CD4-positive, alpha-beta T cell treated with Interferon gamma for 1 hour (primary cell): ENCODE measurements around the gene PMVK.
"Not testable (repeated sequence)": the region's sequence is repeated elsewhere in the genome, so short reads cannot be mapped to it uniquely, and the experiment has no call there.

ENCODE experiments used
- DNase-seq: peaks from one replicate; pipeline ENCODE4 v3.0.0-alpha.2; 2020

Gene PMVK

GRCh38 chr1:154911691-154912550 lies 24.6 kb downstream of the PMVK start:
- no peak for DNase-seq

GRCh38 chr1:154910851-154911250 lies 25.7 kb downstream of the PMVK start:
- DNase-seq: no peak

GRCh38 chr1:154908937-154909336 lies 27.6 kb downstream of the PMVK start:
- DNase-seq: no peak

DNA sequence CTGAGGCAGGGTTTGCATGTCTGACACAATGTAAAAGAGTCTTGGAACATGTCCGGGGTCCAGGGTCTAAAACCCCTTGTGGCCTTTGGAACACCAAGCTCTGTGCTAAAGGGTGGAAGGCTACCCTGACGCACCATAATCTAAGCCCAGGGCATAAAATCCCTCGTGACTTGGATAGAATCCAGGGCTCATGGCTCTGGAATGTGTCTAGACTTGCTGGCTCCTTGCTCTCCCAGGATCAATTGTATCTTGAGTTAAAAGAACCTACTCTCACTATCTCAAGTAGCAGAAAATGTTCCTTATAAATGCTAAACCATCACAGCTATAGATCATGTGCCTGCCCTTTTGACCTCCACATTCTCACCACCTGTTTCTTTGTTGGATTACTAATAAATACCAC lies 28.4 kb downstream of the PMVK start:
- DNase-seq: not testable (repeated sequence)

- DNase-seq: no peak
Observed at GRCh38 chr1:154906621-154907081, 29.9 kb downstream of the PMVK start.

GRCh38 chr1:154902938-154903566 lies 33.5 kb downstream of the PMVK start:
- no peak for DNase-seq

- DNase-seq: no peak
Observed at GRCh38 chr1:154901591-154901990, 34.9 kb downstream of the PMVK start.

GRCh38 chr1:154899041-154899440 lies 37.5 kb downstream of the PMVK start:
- DNase-seq: no peak

- no peak for DNase-seq
Observed at GRCh38 chr1:154896771-154897286, 39.7 kb downstream of the PMVK start.

- no peak for DNase-seq
Observed at GRCh38 chr1:154895798-154896197, 40.7 kb downstream of the PMVK start.

DNA sequence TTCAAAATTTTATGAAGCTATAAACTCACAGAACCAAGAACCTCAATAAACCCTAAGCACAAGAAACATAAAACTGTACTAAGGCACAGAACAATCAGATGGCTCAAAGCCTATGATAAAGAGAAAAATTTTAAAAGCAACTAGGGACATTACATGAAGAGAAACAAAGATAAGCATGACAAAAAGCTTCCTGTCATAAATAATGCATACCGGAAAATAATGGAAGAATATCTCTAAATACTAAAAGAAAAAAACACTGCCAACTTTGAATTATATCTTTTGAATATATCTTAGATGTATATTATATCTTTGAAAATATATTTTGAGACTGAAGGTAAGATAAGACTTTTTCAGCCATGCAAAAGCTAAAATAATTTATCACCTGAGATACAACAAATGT lies 45.1 kb downstream of the PMVK start:
- no peak for DNase-seq

GRCh38 chr1:154888757-154889156 lies 47.8 kb downstream of the PMVK start:
- DNase-seq: no peak

DNA sequence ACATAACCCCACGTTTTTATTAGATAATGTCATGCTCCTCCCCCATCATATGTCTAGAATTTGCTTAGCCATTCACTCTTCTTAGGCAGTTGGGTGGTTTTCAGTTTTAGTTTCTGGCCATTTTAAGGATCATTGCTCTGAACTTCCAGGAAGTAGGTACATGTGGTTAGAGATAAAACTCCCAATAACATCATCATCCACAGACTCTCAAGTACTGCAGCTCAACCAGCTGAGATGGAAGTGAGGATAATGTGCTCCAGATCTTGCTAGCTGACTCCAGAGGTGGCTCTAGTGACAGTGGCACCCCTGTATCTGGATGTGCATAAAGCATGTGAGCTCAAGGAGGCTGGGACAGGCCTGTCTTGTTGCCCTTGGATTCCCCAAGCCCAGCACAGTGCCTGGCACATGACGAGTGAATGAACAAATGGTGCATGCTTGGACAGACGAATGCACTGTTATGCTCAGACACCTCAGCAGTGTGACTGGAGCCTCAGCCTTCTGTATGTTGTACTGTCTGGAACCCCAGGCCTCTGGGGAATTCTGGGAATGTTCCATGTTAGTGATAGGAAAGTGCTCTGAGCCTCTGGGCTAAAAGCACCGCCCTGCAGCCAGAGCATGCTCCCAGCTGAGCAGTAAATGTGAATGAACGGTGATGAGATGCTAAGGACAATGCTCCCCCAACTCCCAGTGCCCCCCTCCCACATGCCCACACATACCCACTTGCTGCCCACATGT lies 50.1 kb downstream of the PMVK start:
- DNase-seq: no peak

DNA sequence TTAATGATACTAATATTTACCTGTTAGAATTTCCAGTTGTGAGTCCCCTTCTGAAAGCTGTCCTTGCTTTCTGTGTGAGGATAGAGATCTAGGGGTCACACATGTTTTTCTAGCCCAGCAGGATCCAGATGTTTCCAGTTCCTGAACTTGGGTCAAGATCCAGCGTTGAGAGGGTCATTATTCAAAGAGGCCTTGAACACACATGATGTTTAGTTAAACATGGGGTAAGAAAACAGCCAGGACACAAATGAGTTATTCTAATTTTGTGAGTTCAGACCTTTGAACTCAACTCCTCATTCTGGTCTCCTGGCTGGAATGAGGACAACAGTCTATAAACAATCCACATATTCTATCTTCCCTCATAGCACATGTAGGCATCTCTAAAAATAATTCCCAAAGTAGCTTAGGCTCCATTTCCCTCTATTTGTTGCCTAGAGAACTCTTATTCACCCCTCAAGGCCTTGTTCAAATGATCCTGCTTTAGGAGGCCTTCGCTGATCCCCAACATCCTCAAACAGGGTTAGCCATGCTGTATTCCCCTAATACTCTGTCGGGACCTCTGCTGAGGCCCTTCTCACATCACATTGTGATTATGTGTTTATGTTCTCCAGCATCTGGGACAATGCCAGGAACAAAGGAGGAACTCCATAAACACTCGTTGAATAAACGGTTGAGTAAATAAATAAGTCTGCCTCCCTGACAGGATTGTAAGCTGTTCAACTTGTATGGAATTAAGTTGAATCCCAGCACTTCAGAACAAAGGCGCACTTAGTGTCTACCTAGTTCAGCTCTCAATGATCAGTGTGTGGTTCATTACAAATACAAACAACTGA lies 51.4 kb downstream of the PMVK start:
- no peak for DNase-seq

DNA sequence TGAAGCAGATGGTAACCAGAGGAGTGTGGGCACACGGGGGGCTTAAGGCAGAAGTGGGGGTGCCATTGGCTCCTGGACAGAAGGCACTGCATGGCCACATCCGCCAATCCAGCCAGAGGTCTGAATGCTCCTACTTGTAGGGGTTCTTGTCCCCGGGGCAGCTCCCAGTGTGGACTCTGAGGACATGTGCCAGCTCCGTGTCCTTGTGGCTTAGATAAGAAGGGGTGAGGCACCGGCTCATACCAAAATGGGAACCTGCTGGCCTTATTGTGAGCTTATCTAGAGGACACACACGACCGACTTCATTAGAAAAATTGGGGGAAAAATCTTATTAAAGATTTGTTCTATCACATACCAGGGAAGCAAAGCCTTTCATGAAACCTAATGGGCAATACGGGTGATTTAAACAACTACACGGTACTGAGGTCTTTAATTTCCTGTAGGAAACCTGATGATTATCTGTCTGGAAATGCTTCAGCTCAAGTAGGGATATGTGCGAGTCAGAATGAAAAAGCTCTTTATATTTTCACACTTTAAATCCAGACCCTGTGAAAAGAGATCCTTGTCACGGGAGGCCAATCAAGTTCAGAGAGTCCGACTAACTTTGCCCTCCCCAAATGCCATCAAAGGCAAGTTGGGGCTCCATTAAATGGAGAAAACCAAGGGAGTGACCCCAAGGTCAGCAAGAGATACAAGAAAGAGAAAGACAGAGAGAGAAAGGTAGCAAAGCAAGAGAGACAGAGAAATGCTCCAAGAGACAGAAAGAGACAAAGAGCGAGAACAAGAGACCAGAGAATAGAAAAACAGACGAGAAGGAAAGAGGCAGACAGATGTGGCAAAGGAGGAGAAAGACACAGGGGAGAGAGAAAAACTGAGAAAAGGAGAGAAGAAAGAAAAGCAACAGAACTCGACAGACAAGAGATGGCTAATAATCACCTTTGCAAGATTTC lies 52.3 kb downstream of the PMVK start:
- DNase-seq: no peak

GRCh38 chr1:154881820-154882535 lies 54.5 kb downstream of the PMVK start:
- DNase-seq: no peak

- no peak for DNase-seq
Observed at GRCh38 chr1:154880671-154881070, 55.8 kb downstream of the PMVK start.

DNA sequence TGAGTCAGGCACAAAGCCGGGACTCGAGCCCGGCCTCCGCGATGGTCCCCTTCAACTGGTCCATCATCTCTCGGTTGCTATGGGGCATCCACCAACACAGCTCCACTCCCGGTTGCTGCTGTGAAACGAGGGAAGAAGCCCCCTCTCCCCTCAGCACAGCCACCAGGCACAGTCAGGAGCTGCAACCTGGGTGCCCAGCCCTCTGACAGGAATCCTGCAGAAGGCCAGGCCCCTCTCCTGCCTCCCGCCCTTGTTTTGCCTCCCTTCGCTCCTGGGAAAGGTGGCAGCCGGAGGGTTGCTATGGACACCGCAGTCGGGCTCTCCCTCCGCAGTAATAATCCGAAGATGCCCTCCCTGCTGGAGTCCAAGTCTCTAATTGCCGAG lies 57.5 kb downstream of the PMVK start:
- DNase-seq: no peak

GRCh38 chr1:154878371-154879037 lies 58.0 kb downstream of the PMVK start:
- peak; percentile 68 for DNase-seq

DNA sequence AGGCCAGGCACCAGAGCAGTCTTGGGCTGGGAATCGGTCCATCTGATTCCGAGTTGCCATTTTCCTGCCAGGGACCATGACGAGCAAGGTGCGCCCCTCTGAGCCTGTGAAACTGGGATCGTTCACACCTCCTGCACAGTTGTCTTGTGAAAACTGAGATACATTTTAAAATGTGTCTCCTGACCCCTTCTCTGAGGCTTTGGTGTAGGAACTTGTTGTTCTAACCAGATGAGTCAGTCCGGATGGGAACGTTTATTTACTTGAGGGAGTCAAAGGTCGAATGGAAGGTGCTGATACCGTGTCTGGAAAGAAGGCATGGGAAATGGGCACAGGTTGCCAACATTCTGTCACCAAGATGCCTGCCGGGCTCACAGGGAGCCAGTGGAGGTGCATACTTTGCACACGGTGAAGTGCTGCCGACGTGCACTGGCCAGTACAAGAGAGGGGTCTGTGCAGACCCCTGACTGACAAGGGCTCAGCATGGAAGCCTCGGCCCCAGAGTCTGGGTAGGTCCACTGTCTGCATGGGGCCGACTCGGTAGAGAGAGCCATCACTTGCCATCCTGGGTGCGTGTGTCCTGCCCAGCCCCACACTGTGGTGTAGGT lies 59.0 kb downstream of the PMVK start:
- no peak for DNase-seq
